Keratinocyte (primary cell): Measurements from ENCODE around the gene PRKAG2. TPM values are rescaled to one million over a fixed set of nuclear protein-coding genes. Genes with fewer than 3 reads are reported as not detected.

Source experiments
- DNase-seq: peaks from one replicate; pipeline ENCODE4 v3.0.0-alpha.2; 2011; ENCODE audit warnings: low read depth, missing footprints, low spot score
- FAIRE-seq: peaks from 2 replicates; lab custom pipeline; 2011; peaks lifted over from hg19 to GRCh38; lab: Jason Lieb, UNC
- H2AFZ ChIP-seq: 2 replicates; pipeline ENCODE4 v1.6.0; 2012; ENCODE audit warnings: low read length, control low read depth, inconsistent platforms; ENCODE audit not compliant: control insufficient read depth
- H3K27ac ChIP-seq: 2 replicates; pipeline ENCODE4 v1.5.1; 2011; ENCODE audit warnings: low read length; ENCODE audit not compliant: control insufficient read depth, insufficient read depth
- H3K27me3 ChIP-seq: 3 replicates; pipeline ENCODE4 v1.6.0; 2011; ENCODE audit warnings: low read length; ENCODE audit not compliant: control insufficient read depth, insufficient read depth; ENCODE audit errors: extremely low read depth
- H3K36me3 ChIP-seq, 2 experiments: 2 replicates in 1 of 2; 3 replicates in 1 of 2; pipeline ENCODE4 v1.5.1; 2011; ENCODE audit warnings: low read length in 2 of 2, mild to moderate bottlenecking in 1 of 2; ENCODE audit not compliant: control insufficient read depth in 2 of 2, insufficient read depth in 2 of 2; ENCODE audit errors: extremely low read depth in 1 of 2
- H3K4me1 ChIP-seq: 3 replicates; pipeline ENCODE4 v1.5.1; 2011; ENCODE audit warnings: low read length; ENCODE audit not compliant: control insufficient read depth, insufficient read depth; ENCODE audit errors: extremely low read depth
- H3K4me2 ChIP-seq: 3 replicates; pipeline ENCODE4 v1.6.0; 2011; ENCODE audit warnings: low read depth, low read length; ENCODE audit not compliant: control insufficient read depth, insufficient read depth; ENCODE audit errors: extremely low read depth
- H3K4me3 ChIP-seq, 3 experiments: fragments of 200-600 bp in 1 of 3; sonication (generic) in 1 of 3; 2 replicates in 2 of 3; 3 replicates in 1 of 3; pipeline ENCODE4 v1.5.1; 2011 to 2016; ENCODE audit warnings: low read length in 3 of 3, mild to moderate bottlenecking in 3 of 3, control low read depth in 2 of 3, inconsistent platforms in 1 of 3, low read depth in 1 of 3, mixed read lengths in 1 of 3, mixed run types in 1 of 3, moderate library complexity in 1 of 3; ENCODE audit not compliant: control insufficient read depth in 2 of 3, insufficient read depth in 2 of 3; ENCODE audit errors: extremely low read depth in 1 of 3
- H3K79me2 ChIP-seq: 2 replicates; pipeline ENCODE4 v1.6.0; 2012; ENCODE audit warnings: low read length; ENCODE audit not compliant: control insufficient read depth, insufficient read depth
- H3K9ac ChIP-seq: 3 replicates; pipeline ENCODE4 v1.6.0; 2011; ENCODE audit warnings: low read length; ENCODE audit not compliant: control insufficient read depth, insufficient read depth; ENCODE audit errors: extremely low read depth
- H3K9me1 ChIP-seq: 3 replicates; pipeline ENCODE4 v1.6.0; 2011; ENCODE audit warnings: low read length; ENCODE audit not compliant: control insufficient read depth, insufficient read depth; ENCODE audit errors: extremely low read depth
- H3K9me3 ChIP-seq: 2 replicates; pipeline ENCODE4 v1.5.1; 2012; ENCODE audit warnings: low read depth, low read length; ENCODE audit not compliant: control insufficient read depth
- H4K20me1 ChIP-seq: 3 replicates; pipeline ENCODE4 v1.6.0; 2011; ENCODE audit warnings: low read length; ENCODE audit not compliant: control insufficient read depth, insufficient read depth; ENCODE audit errors: extremely low read depth
- EZH2 ChIP-seq: IDR thresholded peaks from one replicate; pipeline ENCODE4 v1.6.1; 2012; ENCODE audit warnings: inconsistent platforms, mild to moderate bottlenecking, low read length, moderate library complexity
- dilution Hi-C: fragments of 300-500 bp; cut with MboI; formaldehyde crosslinking; loops from one replicate; pipeline ENCODE4 v1.7.0; 2020; ENCODE audit warnings: low sequenced_read_pairs; ENCODE audit not compliant: extremely low pct_ligation_motif_present
- polyA plus RNA-seq, 5 experiments: library from polyadenylated mRNA; depleted of rRNA in 3 of 5; stranded (reverse) in 3 of 5; stranded (forward) in 1 of 5; unstranded in 1 of 5; fragments of >200 nt; gene quantifications; 1 replicate in 1 of 5; 2 replicates in 3 of 5; 3 replicates in 1 of 5; pipeline versions ENCODE4 v1.2.1 to v1.2.3, GENCODE V29; 2011 to 2012; ENCODE audit warnings: missing spikeins in 2 of 5, low read depth in 1 of 5, low replicate concordance in 1 of 5
- TF ChIP-seq, protein P1 (sequence below), 3 experiments: IDR thresholded peaks in 1 of 3; conservative IDR thresholded peaks in 1 of 3; optimal IDR thresholded peaks in 1 of 3; 2 replicates in 2 of 3; 3 replicates in 1 of 3; pipeline versions ENCODE3 to v1.5.1; 2011; ENCODE audit warnings: low read length in 3 of 3, mild to moderate bottlenecking in 3 of 3, moderate library complexity in 2 of 3, control low read depth in 1 of 3, inconsistent platforms in 1 of 3; ENCODE audit not compliant: insufficient read depth in 2 of 3; ENCODE audit errors: extremely low read depth in 1 of 3

Gene PRKAG2
- polyA plus RNA-seq, 1 donor (not counting 4 experiments of a cell fraction or from before 2014, with no cell fraction given) = 39.5 TPM

DNA sequence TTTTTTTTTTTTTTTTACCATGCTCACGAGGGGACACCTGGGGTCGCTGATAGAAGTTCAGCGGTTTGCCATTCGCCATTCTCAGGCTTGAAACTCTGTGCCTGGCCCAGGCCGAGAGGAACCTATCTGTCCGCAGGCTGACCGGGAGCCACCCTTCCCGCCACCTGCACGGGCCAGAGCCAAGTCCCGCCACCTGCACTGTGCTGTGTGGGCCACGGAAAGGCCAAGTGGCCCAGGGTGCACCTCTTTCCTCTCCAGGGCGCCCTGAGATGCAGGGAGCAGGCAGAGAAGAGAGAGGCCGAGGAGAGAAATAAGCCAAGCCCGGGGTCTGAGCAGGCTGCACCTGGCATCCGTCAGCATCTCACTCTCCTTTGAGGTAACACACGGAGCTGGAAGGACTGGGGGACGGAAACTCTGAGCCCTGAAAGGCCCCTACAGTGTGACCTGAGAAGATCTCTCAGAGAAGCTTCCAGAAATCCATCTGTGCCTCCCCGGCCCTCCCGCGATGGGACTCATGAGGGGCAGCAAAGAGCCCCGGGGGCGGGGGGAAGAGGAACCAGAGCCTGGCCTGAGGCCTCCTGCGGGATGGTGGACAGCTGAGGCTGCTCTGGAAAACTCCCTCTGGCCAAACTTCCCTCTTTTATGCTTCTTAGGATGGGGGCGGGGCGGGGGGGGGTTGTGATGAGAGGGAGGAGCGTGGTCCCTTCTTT lies 46.6 kb downstream of the PRKAG2 start:
- H3K9ac ChIP-seq = no peak overlapping the region
- FAIRE-seq (no peak), DNase-seq (no peak)
- H3K36me3 ChIP-seq = no peaks in the 10 kb centered on the region
- H3K9me3 ChIP-seq = no peaks in the 10 kb centered on the region
- no peaks in the 10 kb centered on the region for H3K9me1 ChIP-seq
- H3K4me1 ChIP-seq = no peaks in the 10 kb centered on the region
- TF ChIP-seq, protein P1, sequence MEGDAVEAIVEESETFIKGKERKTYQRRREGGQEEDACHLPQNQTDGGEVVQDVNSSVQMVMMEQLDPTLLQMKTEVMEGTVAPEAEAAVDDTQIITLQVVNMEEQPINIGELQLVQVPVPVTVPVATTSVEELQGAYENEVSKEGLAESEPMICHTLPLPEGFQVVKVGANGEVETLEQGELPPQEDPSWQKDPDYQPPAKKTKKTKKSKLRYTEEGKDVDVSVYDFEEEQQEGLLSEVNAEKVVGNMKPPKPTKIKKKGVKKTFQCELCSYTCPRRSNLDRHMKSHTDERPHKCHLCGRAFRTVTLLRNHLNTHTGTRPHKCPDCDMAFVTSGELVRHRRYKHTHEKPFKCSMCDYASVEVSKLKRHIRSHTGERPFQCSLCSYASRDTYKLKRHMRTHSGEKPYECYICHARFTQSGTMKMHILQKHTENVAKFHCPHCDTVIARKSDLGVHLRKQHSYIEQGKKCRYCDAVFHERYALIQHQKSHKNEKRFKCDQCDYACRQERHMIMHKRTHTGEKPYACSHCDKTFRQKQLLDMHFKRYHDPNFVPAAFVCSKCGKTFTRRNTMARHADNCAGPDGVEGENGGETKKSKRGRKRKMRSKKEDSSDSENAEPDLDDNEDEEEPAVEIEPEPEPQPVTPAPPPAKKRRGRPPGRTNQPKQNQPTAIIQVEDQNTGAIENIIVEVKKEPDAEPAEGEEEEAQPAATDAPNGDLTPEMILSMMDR (optimal IDR thresholded peaks at IDR 0.05 in 1 of 3, IDR thresholded peaks at IDR 0.05 in 1 of 3, conservative IDR thresholded peaks at IDR 0.05 in 1 of 3; ENCODE audit: extremely low read depth in 1 of 3, insufficient read depth in 2 of 3, low read length in 3 of 3) = no peak
- no peak for TF ChIP-seq EZH2
- no peak overlapping the region for H3K27ac ChIP-seq
- no peak overlapping the region for H3K4me3 ChIP-seq
- dilution Hi-C loops = no loop called here
- H3K4me2 ChIP-seq = no peak overlapping the region
- H2AFZ ChIP-seq = no peak overlapping the region
- no peaks in the 10 kb centered on the region for H3K79me2 ChIP-seq
- H4K20me1 ChIP-seq = no peaks in the 10 kb centered on the region
- peaks cover 10% of the 10 kb centered on the region for H3K27me3 ChIP-seq

DNA sequence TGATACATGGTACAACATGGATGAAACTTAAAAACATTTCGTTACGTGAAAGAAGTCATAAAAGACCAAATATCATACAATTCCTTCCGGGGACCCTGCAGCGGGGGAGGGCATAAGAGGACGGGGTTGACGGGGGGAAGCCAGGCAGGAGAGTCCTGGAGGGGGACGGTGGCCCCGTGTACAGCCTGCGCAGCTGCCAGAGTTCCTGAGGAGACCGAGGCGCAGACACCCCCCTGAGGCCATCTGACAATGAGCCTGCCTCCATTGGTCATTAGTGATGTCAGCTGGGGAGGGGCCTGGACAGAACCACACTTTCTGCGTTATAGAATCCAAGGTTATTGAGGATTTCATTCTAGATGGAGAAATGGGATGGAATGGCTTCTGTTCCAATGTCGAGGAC lies 47.2 kb downstream of the PRKAG2 start:
- Histone ChIP-seq H3K4me2 (no peak overlapping the region), H3K27ac (no peak overlapping the region), H3K4me3 (no peak overlapping the region), H3K27me3 (peaks cover 10% of the 10 kb centered on the region), H3K9me3 (no peaks in the 10 kb centered on the region), H3K4me1 (no peaks in the 10 kb centered on the region), H4K20me1 (no peaks in the 10 kb centered on the region), H3K9ac (no peak overlapping the region), H3K36me3 (no peaks in the 10 kb centered on the region), H3K79me2 (no peaks in the 10 kb centered on the region), H2AFZ (no peak overlapping the region), H3K9me1 (no peaks in the 10 kb centered on the region)
- no peak for TF ChIP-seq EZH2
- TF ChIP-seq, protein P1 (optimal IDR thresholded peaks at IDR 0.05 in 1 of 3, IDR thresholded peaks at IDR 0.05 in 1 of 3, conservative IDR thresholded peaks at IDR 0.05 in 1 of 3; ENCODE audit: extremely low read depth in 1 of 3, insufficient read depth in 2 of 3, low read length in 3 of 3) = no peak
- DNase-seq = no peak
- FAIRE-seq = no peak
- dilution Hi-C loops = no loop called here
